GM21576 (cell line): ENCODE data around the gene RAB40B.

Experiments
- ATAC-seq: cut with Tn5 transposase; IDR thresholded peaks from one replicate; pipeline ENCODE4 v1.9.1; 2021; ENCODE audit warnings: mild to moderate bottlenecking, moderate library complexity; ENCODE audit not compliant: unreplicated experiment

The RAB40B gene

DNA sequence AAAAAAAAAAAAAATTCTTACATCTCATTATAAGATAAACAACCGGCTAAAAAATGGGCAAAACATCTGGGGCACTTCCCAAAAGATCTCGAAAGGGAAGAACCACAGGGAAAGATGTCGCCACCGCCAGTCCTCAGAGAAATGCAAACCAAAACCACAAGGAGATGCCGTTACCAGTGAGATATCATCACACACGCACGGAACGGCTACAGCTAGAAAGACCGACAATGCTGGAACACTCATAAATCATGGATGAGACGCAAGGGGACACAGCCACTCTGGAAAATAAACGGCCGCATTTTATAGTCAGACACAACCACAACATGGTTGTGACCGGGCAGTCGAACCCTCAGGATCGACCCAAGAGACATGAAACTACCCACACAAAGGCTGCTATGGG is 74.8 kb downstream of the RAB40B start:
- no peak for ATAC-seq

DNA sequence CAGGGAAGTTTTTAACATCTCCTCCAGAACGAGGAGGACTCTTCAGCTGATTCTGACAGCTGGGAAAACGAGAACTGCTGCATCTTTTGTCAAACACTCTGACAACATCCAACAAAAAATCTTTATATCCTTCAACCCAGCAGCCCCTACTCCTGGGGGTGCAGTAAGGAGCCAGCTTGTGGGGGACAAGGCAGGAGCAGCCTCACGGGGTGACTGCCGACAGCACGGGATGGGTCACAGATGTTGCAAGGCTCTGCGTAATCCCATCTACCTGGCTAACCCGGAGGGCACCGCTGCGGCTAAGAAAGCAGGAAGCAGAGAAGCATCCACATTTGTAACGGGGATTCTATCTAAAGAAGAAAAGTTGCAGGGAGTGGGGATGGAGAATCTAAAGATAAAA is 78.9 kb downstream of the RAB40B start:
- ATAC-seq: no peak

DNA sequence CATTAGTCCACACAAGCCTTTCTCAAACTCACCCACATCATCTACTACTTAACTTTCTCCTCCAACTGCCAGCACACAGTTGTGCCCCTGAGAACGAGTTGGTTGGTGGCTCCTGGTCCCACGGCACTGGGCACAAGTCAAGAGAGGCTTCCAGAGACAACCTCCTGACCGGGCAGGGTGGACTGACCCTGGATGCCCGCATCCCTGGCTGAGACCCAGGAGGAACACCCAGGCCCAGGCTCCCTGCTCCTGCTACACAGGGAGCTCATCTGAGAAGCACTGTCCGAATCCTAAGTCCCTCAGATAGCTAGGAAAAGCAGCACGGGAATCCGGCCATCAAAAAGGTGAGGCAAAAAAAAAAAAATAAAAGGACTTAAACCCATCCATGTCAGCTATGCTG is 79.3 kb downstream of the RAB40B start:
- ATAC-seq: no peak

DNA sequence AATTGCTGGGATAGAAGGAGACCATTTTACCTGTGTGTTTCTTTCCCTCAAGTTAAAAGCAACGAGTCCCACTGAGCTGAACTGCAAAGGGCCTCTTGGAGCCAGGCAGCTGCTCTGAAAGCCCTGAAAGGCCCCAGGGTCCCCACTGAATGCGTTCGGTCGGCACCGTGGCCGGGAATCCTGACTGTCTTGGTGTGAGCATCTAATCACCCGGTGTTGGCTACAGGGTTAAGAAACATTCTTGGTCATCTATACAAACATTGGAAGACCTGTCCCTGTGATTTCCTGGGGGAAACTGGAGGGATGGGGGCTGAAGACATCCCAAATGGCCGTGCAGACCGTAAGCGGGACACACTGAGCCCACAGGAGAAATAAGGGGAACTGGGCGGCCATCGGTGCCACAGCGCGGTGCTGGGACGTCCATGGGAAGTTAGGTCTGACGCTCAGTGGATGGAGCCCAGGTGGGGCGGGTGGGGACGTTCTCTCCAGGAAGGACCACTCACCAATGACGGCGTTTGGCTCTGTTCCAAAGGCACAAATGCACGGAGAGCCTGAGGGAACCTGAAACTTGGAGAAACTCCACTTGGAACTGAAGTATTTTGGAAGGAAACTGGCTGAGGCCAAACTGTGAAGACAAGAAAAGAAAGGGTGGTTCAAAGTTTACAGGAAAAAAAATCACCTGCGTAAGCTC is 82.3 kb downstream of the RAB40B start:
- no peak for ATAC-seq

DNA sequence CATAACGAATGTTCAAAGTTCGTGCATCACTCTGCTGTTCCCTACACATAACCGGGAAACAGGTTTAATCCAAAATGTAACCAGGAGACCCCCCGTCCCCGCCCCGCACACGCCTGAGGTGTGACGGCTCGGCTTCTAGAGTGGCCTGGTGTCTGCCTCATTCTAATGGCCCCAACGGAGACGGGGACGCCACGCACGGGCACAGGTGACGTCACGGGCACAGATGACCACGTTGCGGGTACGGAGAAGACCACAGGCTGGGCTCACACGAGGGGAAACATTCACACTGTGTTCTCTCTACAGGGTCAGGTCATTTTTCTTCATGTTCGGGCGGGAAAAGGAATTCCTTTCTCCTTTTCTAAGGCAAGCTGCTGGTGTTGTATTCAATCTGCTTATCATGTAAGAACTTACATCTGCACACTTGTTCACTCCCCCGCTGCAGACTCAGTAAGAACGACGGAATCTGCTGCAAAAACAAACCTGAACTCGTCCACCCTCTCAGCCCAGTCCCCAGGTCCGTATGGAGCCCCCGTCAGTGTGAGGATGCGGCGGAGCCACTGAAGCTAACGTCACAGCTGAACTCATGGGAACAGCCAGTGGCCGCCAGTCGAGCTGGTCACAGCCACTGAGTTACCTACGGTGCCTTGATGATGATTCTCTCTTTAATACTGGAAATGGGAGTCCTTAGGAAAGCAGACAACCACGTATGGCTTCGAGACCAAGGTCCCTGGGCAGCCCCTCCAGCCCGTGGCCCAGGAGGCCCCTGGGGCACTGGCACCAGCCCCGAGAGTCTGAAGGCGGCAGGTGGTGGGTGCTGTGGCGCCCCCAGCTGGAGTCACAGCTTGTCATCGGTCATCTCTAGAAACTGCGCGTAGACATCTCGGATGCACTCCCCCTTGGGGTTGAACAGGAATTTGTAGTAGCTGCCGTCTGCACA is 83.1 kb downstream of the RAB40B start:
- ATAC-seq: no peak

DNA sequence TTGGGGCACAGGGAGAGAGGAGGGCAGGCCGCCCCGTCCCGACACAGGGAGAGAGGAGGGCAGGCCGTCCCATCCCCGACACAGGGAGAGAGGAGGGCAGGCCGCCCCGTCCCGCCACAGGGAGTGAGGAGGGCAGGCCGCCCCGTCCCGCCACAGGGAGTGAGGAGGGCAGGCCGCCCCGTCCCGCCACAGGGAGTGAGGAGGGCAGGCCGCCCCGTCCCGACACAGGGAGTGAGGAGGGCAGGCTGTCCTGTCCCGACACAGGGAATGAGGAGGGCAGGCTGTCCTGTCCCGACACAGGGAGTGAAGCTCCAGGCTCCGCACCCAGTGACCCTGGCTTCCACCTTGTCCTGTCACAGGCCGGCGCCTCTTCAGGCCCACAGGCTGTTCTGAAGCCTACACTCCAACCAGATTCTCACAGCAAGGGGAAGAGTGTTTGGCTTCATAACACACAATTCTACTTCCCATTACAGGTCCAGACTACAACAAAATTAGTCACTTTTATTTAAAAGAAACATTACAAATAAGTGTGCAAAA is 84.3 kb downstream of the RAB40B start:
- ATAC-seq: no peak

DNA sequence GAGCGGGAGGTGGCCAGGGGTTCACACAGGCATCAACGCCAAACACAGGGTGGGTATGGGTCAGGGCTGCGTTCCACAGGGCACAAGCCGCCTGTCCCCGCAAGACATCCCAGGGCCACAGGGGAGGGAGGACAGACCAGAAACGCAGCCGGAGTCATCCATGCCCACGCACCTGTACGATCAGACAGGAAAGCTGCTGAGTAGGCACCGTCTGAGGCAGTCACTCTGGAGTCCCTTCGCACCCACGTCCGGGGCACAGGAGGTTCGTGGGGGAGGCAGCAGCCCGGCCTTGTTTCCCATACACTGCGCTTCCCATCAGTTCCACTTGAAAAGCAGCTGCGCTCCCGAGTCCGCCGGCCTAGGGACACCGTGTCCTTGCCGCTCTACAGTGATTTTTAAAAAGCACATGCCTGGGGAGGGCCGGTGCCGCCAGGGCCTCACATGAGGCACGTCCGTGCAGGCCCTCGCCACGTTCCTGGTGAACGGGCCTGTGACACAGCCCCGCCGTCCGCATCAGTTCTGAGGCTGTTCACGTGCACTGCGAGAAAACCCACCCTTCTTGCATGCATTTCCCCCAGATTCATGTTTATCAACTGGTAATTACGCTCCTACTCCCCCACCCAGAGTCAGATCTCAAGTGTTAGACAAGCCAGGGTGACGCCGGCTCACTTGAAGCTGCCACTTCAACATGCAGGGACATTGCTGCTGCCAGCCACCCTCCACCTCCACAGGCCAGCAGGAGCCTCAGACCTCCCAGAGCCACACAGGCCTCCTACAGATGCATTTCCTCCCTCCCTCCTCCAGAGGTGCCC is 85.0 kb downstream of the RAB40B start:
- no peak for ATAC-seq

DNA sequence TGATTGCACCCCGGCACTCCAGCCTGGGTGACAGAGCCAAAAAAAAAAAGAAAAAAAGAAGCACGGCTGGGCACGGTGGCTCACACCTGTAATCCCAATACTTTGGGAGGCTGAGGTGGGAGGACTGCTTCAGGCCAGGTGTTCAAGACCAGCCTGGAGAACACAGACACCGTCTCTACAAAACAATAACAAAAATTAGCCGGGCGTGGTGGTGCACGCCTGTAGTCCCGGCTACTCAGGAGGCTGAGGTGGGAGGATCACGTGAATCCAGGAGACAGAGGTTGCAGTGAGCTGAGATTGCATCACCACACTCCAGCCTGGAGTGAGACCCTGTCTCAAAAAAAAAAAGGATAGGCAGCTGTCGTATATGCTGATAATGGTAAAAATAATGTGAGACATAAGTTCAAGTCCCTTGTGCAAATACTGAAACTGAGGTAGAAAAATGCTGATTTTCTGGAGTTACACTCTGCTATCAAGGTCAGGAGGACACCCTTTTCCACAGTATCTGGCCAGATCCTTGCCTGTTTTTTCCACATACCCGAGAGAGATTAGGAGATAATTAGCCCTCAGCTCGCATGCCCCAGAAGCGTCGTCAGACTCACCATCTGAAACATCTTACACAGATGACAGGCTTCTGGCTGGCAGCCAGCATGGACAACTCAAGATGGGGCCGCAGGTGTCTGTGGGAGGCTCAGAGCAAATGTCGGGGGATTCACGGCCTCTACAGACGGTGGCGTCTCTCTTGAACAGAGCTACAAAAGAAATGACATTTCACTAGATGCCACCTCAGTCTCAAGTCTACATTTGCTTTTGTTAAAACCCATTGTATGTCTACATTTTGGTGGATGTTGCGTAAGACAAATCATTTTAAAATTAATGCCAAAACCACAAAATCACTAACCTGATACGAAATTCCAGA is 87.1 kb downstream of the RAB40B start:
- ATAC-seq: no peak

DNA sequence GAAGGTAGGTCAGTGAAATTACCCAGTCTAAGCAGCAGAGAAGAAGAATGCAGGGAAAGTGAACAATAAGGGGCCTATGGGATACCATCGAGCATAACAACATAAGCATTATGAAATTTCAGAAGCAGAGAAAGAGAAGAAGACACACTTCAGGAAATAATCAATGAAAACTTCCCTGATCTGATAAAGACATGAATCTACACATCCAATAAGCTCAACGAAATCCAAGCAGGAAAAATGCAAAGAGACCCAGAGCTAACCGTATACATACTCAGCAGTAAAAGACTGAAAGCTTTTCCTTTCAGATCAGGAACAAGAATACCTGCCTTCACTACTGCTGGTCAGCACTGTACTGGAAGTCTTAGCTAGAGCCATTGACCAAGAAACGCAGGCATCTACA is 88.8 kb downstream of the RAB40B start:
- ATAC-seq: no peak

DNA sequence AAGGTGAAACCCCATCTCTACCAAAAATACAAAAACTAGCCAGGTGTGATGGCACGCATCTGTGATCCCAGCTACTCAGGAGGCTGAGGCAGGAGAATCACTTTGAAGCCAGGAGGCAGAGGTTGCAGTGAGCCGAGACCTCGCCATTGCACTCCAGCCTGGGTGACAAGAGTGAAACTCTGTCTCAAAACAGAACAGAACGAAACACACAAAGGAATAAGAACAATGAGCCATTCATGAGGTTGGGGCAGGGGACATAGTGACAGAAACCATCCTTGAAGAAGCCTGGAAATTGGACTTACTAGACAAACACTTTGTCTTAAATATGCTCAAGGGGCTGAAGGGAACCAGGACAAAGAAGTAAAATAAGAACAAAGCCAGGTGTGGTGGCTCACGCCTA is 89.7 kb downstream of the RAB40B start:
- ATAC-seq: no peak

DNA sequence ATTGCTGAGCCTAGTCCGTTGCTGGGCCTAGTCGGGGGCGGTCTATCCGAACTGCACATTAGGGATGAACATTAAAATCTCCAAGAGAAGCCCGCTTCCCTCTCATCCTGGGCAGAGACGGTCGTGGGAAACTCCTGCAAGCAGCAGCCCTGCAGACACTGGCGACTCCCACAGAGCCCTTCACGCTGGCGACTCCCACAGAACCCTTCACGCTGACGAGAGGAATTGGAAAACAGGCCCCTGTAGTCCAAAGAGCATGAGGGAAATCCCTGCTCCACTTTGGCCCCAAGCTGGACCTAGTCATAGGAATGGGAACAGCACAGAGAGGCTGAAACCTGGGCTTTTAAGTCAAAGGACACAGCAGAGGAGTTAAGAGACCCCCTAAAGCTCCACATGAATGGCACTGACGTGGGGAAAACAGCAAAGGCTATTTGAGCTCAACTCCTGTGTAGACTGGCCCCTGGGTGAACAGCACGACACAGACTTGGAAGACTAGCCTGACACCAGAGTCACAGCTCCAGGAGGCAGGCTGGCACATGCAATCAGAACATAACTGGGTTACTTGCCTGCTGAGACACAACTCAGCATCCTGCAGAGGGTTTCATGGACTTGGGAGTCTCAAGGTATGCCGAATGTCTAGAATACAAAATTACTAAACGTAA is 92.4 kb downstream of the RAB40B start:
- no peak for ATAC-seq
